Small intestine (tissue), 7 donors: Measurements from ENCODE around the gene GSE1. TPM values are rescaled to one million over a fixed set of nuclear protein-coding genes. Genes with fewer than 3 reads are reported as not detected.

Experiments used
- DNase-seq, 2 donors: peaks; one replicate each; pipeline versions ENCODE4 v3.0.0 to v3.0.0-alpha.2; 2013
- FAIRE-seq: peaks from 2 replicates; lab custom pipeline; 2012; peaks lifted over from hg19 to GRCh38; lab: Jason Lieb, UNC
- H3K27ac ChIP-seq, 3 donors: one replicate each; pipeline ENCODE4 v1.5.1; 2013; ENCODE audit warnings: low read length in 2 of 3, mild to moderate bottlenecking in 2 of 3, control low read depth in 1 of 3, inconsistent platforms in 1 of 3, low read depth in 1 of 3, moderate library complexity in 1 of 3
- H3K27me3 ChIP-seq, 3 donors: one replicate each; pipeline ENCODE4 v1.6.1; 2013; ENCODE audit warnings: low read length in 3 of 3, inconsistent platforms in 1 of 3; ENCODE audit not compliant: control insufficient read depth in 3 of 3, insufficient read depth in 3 of 3
- H3K36me3 ChIP-seq, 3 donors: one replicate each; pipeline ENCODE4 v1.6.1; 2013; ENCODE audit warnings: low read length in 3 of 3, inconsistent platforms in 1 of 3, low read depth in 1 of 3, mild to moderate bottlenecking in 1 of 3, moderate library complexity in 1 of 3; ENCODE audit not compliant: control insufficient read depth in 3 of 3, insufficient read depth in 2 of 3
- H3K4me1 ChIP-seq, 3 donors: one replicate each; pipeline ENCODE4 v1.6.1; 2013; ENCODE audit warnings: low read length in 2 of 3, inconsistent platforms in 1 of 3, low read depth in 1 of 3, mild to moderate bottlenecking in 1 of 3, moderate library complexity in 1 of 3; ENCODE audit not compliant: control insufficient read depth in 3 of 3, insufficient read depth in 2 of 3
- H3K4me3 ChIP-seq, 3 donors: one replicate each; pipeline ENCODE4 v1.5.1; 2013; ENCODE audit warnings: low read length in 3 of 3, control low read depth in 1 of 3, inconsistent platforms in 1 of 3, low read depth in 1 of 3, mild to moderate bottlenecking in 1 of 3, moderate library complexity in 1 of 3
- H3K9me3 ChIP-seq, 2 donors: one replicate each; pipeline ENCODE4 v1.6.1; 2013; ENCODE audit warnings: low read depth in 1 of 2, low read length in 1 of 2; ENCODE audit not compliant: control insufficient read depth in 2 of 2, insufficient read depth in 1 of 2
- WGBS, 3 donors: extraction: QIAGEN DNeasy Blood & Tissue Kit; methylation state at CpG; one replicate each; pipeline ENCODE4 v1.1.7; 2013; 5-methylcytosine and 5-hydroxymethylcytosine counted together
- polyA plus RNA-seq, 4 donors: library from polyadenylated mRNA; stranded (reverse) in 3 of 4; unstranded in 1 of 4; fragments of 200-250 nt in 3 of 4; fragments of 120-200 nt in 1 of 4; gene quantifications; one replicate each; pipeline versions ENCODE4 v1.2.1 to v1.2.3, GENCODE V29; 2013
- donor health status: healthy with polysubstance abuse.
- donor health status: control.
- donor health status: control.
- donor health status: Bipolar disorder and iron deficiency.
- donor health status: healthy.

GSE1 gene
- polyA plus RNA-seq, 4 donors, result 9.2 to 96.1 (median 17.7) TPM

DNA sequence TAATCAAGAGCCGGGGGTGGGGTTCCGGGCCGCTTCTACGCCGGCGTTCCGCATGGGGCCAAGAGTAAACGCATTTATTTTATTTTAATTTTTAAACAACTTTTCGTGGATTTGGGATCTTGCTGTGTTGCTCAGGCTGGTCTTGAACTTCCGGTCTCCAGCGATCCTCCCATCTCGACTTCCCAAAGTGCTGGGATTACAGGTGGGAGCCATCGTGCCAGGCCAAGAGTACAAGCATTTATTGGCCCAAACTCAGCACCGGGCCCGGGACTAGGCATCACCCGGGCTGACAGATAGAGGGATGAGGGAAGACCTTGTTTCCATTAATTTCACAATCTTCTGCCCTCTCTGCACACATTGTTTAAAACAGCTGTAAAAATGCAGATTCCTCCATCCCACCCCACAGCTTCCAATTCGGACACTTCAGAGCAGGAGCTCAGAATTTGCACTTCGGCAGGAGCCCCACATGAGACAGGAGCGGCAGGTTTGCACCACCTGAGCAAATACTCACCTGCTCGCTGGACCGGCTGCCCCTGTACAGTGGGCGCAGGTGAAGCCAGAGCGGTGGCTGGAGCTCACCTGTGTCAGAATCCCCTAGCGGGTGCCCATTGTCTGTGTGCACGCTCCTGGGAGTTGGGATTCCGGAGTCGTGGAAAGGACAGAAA, 76.3 kb downstream of the GSE1 start:
- Histone ChIP-seq H3K4me3 (peak overlapping the region in 2 of 3 donors; percentile 21 to 44), H3K27ac (no peak overlapping the region), H3K27me3 (peaks cover 0 to 12% (median 0%) of the 10 kb centered on the region in 3 donors), H3K4me1 (peaks cover 0 to 16% (median 3%) of the 10 kb centered on the region in 3 donors), H3K9me3 (peaks cover 0 to 7% of the 10 kb centered on the region in 2 donors), H3K36me3 (peaks cover 0 to 4% (median 0%) of the 10 kb centered on the region in 3 donors)
- FAIRE-seq (no peak), DNase-seq (no peak)
- 12 to 32% (median 20%) methylated on average over 27 of the region's 27 CpGs for WGBS, 3 donors

DNA sequence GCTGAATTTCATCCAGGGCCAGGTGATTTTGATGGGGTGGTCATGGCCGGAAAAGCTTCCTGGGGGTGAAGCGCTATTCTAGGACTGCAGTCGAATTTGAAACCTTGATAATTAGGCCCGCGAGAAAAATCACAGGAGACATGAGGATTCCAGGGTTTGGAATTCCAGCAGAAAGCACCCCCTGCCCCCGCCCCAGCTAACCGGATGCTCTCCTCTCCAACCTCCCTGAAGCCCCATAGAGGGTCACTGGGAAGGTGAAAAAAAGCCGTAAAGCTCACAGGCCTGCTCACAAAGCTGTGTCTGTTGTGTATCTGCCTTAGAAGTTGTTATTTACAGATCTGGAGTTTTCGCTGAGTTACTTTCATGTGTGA, 76.8 kb downstream of the GSE1 start:
- FAIRE-seq (no peak), DNase-seq (no peak)

DNA sequence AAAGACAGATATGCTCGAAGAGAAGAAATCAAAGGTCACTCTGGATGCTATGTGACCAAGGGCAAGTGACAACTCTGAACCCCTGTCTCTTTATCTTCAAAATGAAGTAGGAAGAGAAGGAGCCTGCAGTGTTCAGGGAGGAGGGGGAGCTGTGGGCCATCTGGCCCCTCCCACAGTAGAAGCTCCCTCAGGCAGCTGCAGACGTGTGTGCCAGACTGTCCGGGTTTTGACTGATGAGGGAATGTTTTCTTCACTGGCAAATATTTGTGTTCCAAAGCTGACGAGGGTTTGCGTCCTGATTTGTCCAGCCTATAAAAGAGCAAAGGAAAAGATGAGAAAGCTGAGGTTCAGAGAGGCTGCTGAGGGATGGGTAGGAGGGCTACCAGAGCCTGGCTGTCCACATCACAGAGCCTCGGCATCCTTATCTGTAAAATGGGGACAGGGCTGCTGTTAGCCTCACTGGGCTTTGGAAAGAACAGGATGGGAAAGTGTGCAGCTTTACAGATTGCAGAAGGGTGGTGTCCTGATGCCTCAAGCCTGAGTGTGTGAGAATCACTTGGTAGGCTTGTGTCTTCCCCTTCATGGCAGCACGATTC, 77.4 kb downstream of the GSE1 start:
- peaks cover 0 to 16% (median 3%) of the 10 kb centered on the region in 3 donors for H3K4me1 ChIP-seq
- H3K27me3 ChIP-seq, result peaks cover 0 to 12% (median 0%) of the 10 kb centered on the region in 3 donors
- no peak overlapping the region for H3K27ac ChIP-seq
- DNase-seq, result no peak
- H3K4me3 ChIP-seq, result no peak overlapping the region
- H3K9me3 ChIP-seq, result peaks cover 0 to 7% of the 10 kb centered on the region in 2 donors
- no peak for FAIRE-seq
- WGBS, 3 donors, result 37 to 42% (median 39%) methylated on average over 7 of the region's 7 CpGs
- no peaks in the 10 kb centered on the region for H3K36me3 ChIP-seq

More for the DNA sequence above, 76.8 kb downstream of the GSE1 start:
- Histone ChIP-seq H3K9me3 (peaks cover 0 to 7% of the 10 kb centered on the region in 2 donors), H3K27me3 (peaks cover 0 to 12% (median 0%) of the 10 kb centered on the region in 3 donors), H3K27ac (no peak overlapping the region), H3K36me3 (peaks cover 0 to 4% (median 0%) of the 10 kb centered on the region in 3 donors), H3K4me3 (no peak overlapping the region), H3K4me1 (peaks cover 0 to 16% (median 3%) of the 10 kb centered on the region in 3 donors)
- 26 to 55% (median 44%) methylated on average over 9 of the region's 9 CpGs for WGBS, 3 donors

DNA sequence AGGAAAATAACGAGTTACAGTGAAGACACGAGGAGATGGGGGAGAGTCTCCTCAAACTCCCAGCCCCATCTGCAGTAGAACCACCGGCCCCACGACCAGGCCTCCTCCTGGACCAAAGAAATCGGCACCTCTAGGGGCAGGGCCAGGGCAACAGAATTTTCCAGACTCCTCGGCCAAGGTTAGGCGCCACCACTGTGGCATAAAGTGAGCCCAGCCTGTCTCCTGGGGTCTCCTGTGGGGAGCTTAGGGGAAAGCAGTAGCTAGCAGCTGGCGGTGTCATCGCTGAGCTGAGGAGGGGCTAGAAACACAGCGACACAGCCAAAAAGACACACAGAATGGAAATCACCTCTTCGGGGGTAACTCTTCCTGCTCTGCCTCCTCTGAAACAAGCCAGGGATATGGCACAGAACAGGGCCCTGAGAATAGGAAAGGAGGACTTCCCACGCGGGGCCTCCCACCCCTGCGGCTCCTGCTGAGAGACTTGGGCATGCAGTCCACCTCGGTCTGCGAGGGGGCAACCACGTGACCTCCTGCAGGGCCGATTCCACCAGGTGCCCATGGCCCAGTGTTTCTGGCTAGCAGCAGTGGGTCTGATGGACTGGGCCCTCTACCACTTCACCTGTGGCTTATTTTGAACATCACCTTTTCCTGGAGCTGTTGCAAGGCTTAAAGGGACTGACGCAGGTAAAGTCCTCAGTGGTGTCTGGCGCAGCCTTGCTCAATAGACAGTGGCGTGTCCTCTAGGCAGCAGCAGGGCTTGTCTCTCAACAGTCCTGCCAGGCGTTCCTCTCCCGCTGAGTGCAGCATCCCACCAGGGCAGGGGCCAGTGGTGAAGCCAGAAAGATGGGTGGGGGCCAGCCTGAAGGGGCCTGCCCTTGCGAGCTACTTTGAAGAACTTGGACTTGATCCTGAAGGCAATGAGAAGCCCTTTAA, 82.3 kb downstream of the GSE1 start:
- H3K36me3 ChIP-seq, result no peaks in the 10 kb centered on the region
- no peaks in the 10 kb centered on the region for H3K9me3 ChIP-seq
- peaks cover 0 to 3% (median 2%) of the 10 kb centered on the region in 3 donors for H3K27me3 ChIP-seq
- H3K4me3 ChIP-seq, result no peak overlapping the region
- H3K4me1 ChIP-seq, result peaks cover 0 to 18% (median 0%) of the 10 kb centered on the region in 3 donors
- H3K27ac ChIP-seq, result no peak overlapping the region
- FAIRE-seq, result no peak
- WGBS, 3 donors, result 79 to 90% (median 85%) methylated on average over 24 of the region's 24 CpGs
- no peak for DNase-seq

DNA sequence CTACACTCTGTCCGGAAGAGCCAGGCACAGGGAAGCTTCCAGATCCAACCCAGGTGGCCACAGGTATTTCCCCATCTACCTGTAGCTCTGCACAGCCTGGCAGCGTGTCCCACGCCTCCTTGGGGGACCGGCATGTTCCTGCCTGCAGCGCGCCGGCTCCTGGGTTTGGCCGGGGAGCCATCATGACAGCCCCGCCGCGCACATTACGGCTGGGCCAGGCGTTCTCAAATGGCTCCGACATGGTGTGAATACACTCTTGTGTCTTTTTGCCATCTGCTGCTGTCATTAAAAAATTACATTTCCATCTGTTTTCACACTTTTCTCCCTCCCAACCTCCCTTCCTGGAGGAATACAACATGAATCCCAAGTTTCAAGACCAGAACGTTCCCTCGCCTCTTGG, 83.7 kb downstream of the GSE1 start:
- DNase-seq, result no peak
- no peak overlapping the region for H3K4me3 ChIP-seq
- H3K27me3 ChIP-seq, result peaks cover 0 to 3% (median 2%) of the 10 kb centered on the region in 3 donors
- no peak overlapping the region for H3K27ac ChIP-seq
- peaks cover 0 to 4% of the 10 kb centered on the region in 2 donors for H3K9me3 ChIP-seq
- FAIRE-seq, result no peak
- H3K36me3 ChIP-seq, result no peaks in the 10 kb centered on the region
- 78 to 89% (median 86%) methylated on average over 16 of the region's 16 CpGs for WGBS, 3 donors
- peaks cover 0 to 14% (median 0%) of the 10 kb centered on the region in 3 donors for H3K4me1 ChIP-seq

DNA sequence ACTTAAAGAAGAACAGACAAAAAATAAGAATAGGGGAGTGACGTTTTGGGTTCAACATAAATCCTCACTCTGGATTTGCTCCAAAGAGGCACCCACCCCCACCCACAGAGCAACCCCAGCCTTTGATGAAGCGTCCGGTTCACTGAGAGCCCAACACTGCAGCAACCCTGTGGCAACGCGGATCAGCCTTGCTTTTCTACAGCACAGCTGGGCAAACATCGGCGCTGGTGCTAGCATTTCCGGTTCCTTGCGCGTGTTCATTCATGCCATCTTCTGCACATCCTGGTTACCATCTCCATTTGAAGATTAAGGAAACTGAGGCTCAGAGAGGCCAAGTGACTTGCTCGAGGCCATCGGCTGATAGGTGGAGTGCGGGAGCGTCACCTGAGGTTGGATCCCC, 84.3 kb downstream of the GSE1 start:
- no peak for FAIRE-seq
- DNase-seq, result no peak
- Histone ChIP-seq H3K4me1 (peaks cover 0 to 14% (median 0%) of the 10 kb centered on the region in 3 donors), H3K9me3 (peaks cover 0 to 7% of the 10 kb centered on the region in 2 donors), H3K4me3 (no peak overlapping the region), H3K27me3 (peaks cover 0 to 2% (median 2%) of the 10 kb centered on the region in 3 donors), H3K27ac (no peak overlapping the region), H3K36me3 (no peaks in the 10 kb centered on the region)
- 79 to 83% (median 82%) methylated on average over 14 of the region's 14 CpGs for WGBS, 3 donors

DNA sequence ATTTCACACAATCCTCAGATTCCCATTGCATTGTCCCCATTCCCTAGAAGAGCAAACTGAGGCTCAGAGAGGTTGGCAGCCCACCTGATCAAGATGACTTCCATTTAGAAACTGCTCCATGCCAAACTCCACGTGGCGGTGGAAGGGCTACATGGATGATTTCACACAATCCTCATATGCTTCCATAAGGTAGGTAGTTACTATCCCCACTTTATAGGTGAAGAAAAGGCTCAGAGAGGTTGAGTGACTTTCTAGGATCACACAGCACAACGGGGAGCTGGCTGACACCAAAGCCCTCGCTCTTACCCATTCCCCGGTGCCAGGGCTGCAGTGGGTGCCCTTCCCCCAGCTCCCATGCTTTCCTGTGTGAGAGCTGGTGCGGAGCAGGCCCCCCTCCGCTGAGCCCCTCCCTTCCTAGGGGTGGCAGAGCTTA, 85.4 kb downstream of the GSE1 start:
- DNase-seq (no peak), FAIRE-seq (no peak)
- no peak overlapping the region for H3K27ac ChIP-seq
- no peak overlapping the region for H3K4me3 ChIP-seq
- WGBS, 3 donors, result 83 to 89% (median 86%) methylated on average over 7 of the region's 7 CpGs
- peaks cover 0 to 7% of the 10 kb centered on the region in 2 donors for H3K9me3 ChIP-seq
- H3K27me3 ChIP-seq, result peaks cover 0 to 2% (median 0%) of the 10 kb centered on the region in 3 donors
- H3K36me3 ChIP-seq, result no peaks in the 10 kb centered on the region
- H3K4me1 ChIP-seq, result peaks cover 0 to 14% (median 0%) of the 10 kb centered on the region in 3 donors
